Cardiac muscle cell (in vitro differentiated cells and primary cell): ENCODE data around the gene TTC38. TPM values are rescaled to one million over a fixed set of nuclear protein-coding genes. Genes with fewer than 3 reads are reported as not detected.

Source experiments
- DNase-seq, 2 donors: peaks; one replicate each; pipeline versions ENCODE4 v3.0.0 to v3.0.0-alpha.2; 2010 to 2017; ENCODE audit warnings: low read depth in 1 of 2, low spot score in 1 of 2
- H3K27ac ChIP-seq: fragments of 200-600 bp; sonication (generic); 2 replicates; pipeline ENCODE4 v1.5.1; 2016
- H3K27me3 ChIP-seq: fragments of 200-600 bp; sonication (generic); 2 replicates; pipeline ENCODE4 v1.6.0; 2016; ENCODE audit warnings: control low read depth
- H3K36me3 ChIP-seq: fragments of 200-600 bp; sonication (generic); 2 replicates; pipeline ENCODE4 v1.5.1; 2016; ENCODE audit warnings: control low read depth
- H3K4me1 ChIP-seq: fragments of 200-600 bp; sonication (generic); 2 replicates; pipeline ENCODE4 v1.8.1; 2017; ENCODE audit warnings: low read depth, mild to moderate bottlenecking, mixed run types
- H3K4me3 ChIP-seq: fragments of 200-600 bp; sonication (generic); 2 replicates; pipeline ENCODE4 v1.5.1; 2016; ENCODE audit warnings: mild to moderate bottlenecking
- H3K9me3 ChIP-seq: fragments of 200-600 bp; sonication (generic); 2 replicates; pipeline ENCODE4 v1.5.1; 2017; ENCODE audit warnings: low read depth, mild to moderate bottlenecking, control low read depth
- polyA plus RNA-seq: library from polyadenylated mRNA; unstranded; fragments of >200 nt; fragmentation: Nextera tagmentation; extraction: Ambion mirVana; gene quantifications from 2 replicates; pipeline ENCODE4 v1.2.1, GENCODE V29; 2016
- total RNA-seq: library from RNA; depleted of rRNA; stranded (reverse); fragments of >200 nt; gene quantifications from 2 replicates; pipeline ENCODE4 v1.2.3, GENCODE V29; 2016
- TF ChIP-seq, protein P1 (sequence below): IDR thresholded peaks from 2 replicates; pipeline ENCODE4 v1.5.1; 2012; ENCODE audit warnings: low read depth, mild to moderate bottlenecking, low read length

The TTC38 gene
- total and polyA plus RNA-seq, 2 experiments from 2014 or later, result 35.1 to 76.2 TPM

DNA sequence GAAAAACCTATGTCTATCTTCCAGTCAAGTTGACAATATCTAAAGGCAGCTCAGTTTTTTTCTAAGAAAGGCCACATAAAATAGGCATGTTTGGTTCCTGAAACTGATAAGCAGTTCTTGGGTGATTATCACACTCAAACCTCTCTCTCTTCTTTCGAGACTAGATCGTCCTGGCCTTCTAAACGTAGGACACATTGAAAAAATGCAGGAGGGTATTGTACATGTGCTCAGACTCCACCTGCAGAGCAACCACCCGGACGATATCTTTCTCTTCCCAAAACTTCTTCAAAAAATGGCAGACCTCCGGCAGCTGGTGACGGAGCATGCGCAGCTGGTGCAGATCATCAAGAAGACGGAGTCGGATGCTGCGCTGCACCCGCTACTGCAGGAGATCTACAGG, 32.8 kb upstream of the TTC38 start:
- TF ChIP-seq, protein P1, sequence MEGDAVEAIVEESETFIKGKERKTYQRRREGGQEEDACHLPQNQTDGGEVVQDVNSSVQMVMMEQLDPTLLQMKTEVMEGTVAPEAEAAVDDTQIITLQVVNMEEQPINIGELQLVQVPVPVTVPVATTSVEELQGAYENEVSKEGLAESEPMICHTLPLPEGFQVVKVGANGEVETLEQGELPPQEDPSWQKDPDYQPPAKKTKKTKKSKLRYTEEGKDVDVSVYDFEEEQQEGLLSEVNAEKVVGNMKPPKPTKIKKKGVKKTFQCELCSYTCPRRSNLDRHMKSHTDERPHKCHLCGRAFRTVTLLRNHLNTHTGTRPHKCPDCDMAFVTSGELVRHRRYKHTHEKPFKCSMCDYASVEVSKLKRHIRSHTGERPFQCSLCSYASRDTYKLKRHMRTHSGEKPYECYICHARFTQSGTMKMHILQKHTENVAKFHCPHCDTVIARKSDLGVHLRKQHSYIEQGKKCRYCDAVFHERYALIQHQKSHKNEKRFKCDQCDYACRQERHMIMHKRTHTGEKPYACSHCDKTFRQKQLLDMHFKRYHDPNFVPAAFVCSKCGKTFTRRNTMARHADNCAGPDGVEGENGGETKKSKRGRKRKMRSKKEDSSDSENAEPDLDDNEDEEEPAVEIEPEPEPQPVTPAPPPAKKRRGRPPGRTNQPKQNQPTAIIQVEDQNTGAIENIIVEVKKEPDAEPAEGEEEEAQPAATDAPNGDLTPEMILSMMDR, result no peak
- no peaks in the 10 kb centered on the region for H3K27me3 ChIP-seq
- no peak for DNase-seq
- H3K4me1 ChIP-seq, result peaks cover 6% of the 10 kb centered on the region
- no peak overlapping the region for H3K27ac ChIP-seq
- H3K4me3 ChIP-seq, result no peak overlapping the region
- H3K36me3 ChIP-seq, result peaks cover 13% of the 10 kb centered on the region
- H3K9me3 ChIP-seq, result no peaks in the 10 kb centered on the region

DNA sequence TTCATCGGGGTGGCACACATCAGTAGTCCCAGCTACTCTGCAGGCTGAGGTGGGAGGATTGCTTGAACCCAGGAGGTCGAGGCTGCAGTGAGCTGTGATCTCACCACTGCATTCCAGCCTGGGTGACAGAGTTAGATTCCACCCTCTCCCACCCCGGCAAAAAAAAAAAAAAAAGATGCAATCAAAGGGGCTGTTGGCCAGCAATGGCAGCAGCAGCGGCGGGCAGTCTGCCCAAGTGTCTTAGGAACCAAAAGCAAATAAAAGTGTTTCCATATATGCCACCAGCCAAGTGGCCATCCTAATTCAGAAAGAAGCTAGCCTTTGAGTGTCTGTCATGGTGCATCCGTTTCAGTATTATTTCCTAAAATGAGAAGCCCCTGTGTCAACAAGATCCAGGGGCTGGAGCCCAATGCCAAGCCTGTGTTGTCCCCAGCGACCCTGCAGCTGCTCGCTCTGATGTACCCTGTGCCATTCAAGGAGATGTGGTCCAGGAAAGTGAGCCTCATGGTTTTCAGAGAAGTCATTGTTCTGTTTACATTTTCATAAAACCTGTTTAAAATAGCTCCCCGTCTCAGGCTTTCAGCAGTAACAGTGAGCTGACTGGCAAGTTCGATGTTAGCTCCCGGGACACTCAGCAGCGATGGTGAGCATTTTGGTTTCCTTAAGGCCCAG, 30.2 kb upstream of the TTC38 start:
- Histone ChIP-seq H3K27ac (no peak overlapping the region), H3K4me3 (no peak overlapping the region), H3K36me3 (peaks cover 8% of the 10 kb centered on the region), H3K9me3 (no peaks in the 10 kb centered on the region), H3K27me3 (no peaks in the 10 kb centered on the region), H3K4me1 (peaks cover 11% of the 10 kb centered on the region)
- TF ChIP-seq, protein P1, result no peak
- no peak for DNase-seq

- H3K9me3 ChIP-seq, result no peaks in the 10 kb centered on the region
- H3K27ac ChIP-seq, result no peak overlapping the region
- TF ChIP-seq, protein P1, result no peak
- H3K4me1 ChIP-seq, result peaks cover 5% of the 10 kb centered on the region
- H3K4me3 ChIP-seq, result no peak overlapping the region
- H3K36me3 ChIP-seq, result peaks cover 8% of the 10 kb centered on the region
- no peak for DNase-seq
- H3K27me3 ChIP-seq, result no peaks in the 10 kb centered on the region
These were observed 29.3 kb upstream of the TTC38 start for GRCh38 chr22:46238541-46238940.

DNA sequence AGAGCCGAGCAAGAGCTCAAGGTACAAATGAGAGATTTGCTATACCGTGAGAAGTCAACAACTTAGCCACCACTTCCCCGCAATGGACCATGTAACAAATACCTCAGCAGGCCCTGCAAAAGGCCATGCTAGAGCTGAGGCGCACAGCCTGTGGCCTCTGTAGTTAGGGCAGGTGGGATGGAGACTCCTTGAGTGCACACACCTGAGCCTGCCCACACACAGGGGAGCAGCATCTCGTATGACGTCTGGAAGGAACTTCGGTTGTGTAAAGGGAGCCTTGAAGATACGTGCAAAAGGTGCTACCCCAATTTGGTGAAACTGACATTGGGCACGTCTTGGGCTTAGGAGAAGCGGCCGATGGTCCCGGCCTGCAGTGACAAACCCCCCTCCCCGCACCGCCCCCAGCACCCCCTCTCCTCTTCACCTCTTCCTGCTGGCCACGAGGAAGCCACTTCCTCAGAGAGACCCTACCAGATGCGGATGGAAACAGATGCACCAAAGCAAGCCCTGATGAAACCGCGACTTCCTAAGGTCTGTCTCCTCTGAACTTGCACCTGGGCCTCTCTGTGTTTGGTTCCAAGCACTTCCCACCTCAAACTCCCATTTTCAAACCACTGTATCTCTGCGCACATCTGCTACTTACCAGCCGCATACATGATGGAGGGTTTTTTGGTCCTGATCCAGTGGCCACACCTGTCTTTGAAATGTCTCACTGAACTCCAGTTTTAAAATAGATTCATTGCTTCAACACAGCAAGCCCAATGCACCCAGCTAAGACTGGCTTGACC, 28.4 kb upstream of the TTC38 start:
- DNase-seq, result no peak

GRCh38 chr22:46240073-46240472, 27.7 kb upstream of the TTC38 start:
- Histone ChIP-seq H3K4me3 (no peak overlapping the region), H3K27me3 (no peaks in the 10 kb centered on the region), H3K36me3 (peaks cover 8% of the 10 kb centered on the region), H3K4me1 (peaks cover 5% of the 10 kb centered on the region), H3K27ac (no peak overlapping the region), H3K9me3 (no peaks in the 10 kb centered on the region)
- TF ChIP-seq, protein P1, result no peak
- DNase-seq, result no peak

More for the DNA sequence above, 28.4 kb upstream of the TTC38 start:
- no peaks in the 10 kb centered on the region for H3K9me3 ChIP-seq
- H3K27me3 ChIP-seq, result no peaks in the 10 kb centered on the region
- TF ChIP-seq, protein P1, result no peak
- no peak overlapping the region for H3K4me3 ChIP-seq
- H3K27ac ChIP-seq, result no peak overlapping the region
- peaks cover 8% of the 10 kb centered on the region for H3K36me3 ChIP-seq
- H3K4me1 ChIP-seq, result peaks cover 5% of the 10 kb centered on the region
